Activated T-helper 2 cell treated with anti-CD3 and anti-CD28 coated beads, Interferon-gamma antibody, Interleukin-2, Interleukin-4, amounts not matched to agents 10 μg/mL and 5 μg/mL and 100 μg/mL, durations not matched to agents 14 hours and 24 hours and 36 hours (primary cell): ENCODE measurements around the gene PGA5. TPM values are rescaled to one million over a fixed set of nuclear protein-coding genes. Genes with fewer than 3 reads are reported as not detected.

Source experiments
- DNase-seq: peaks from one replicate; pipeline ENCODE4 v3.0.0; 2021; ENCODE audit warnings: low spot score
- H3K27ac Mint-ChIP-seq: one replicate; pipeline ENCODE4 v1.8.0; 2021; ENCODE audit warnings: mixed read lengths
- H3K27me3 Mint-ChIP-seq: one replicate; pipeline ENCODE4 v1.8.0; 2021; ENCODE audit warnings: low read depth, mixed read lengths
- H3K36me3 Mint-ChIP-seq: one replicate; pipeline ENCODE4 v1.8.0; 2021; ENCODE audit warnings: low read depth, mixed read lengths
- H3K4me1 Mint-ChIP-seq: one replicate; pipeline ENCODE4 v1.8.0; 2021; ENCODE audit warnings: low read depth, mixed read lengths
- H3K4me3 Mint-ChIP-seq: one replicate; pipeline ENCODE4 v1.8.0; 2021; ENCODE audit warnings: low read depth, mild to moderate bottlenecking, moderate library complexity, mixed read lengths
- H3K9me3 Mint-ChIP-seq: one replicate; pipeline ENCODE4 v1.8.0; 2021; ENCODE audit warnings: mixed read lengths
- intact Hi-C: fragments of 100-400 bp; cut with micrococcal nuclease; formaldehyde crosslinking; loops from one replicate; pipeline ENCODE4 v1.15.1; 2023
- total RNA-seq: library from RNA; stranded (reverse); gene quantifications from 2 replicates; pipeline ENCODE4 v1.2.3, GENCODE V29; 2022

PGA5 gene
- total RNA-seq, 1 donor from 2014 or later, result not detected

DNA sequence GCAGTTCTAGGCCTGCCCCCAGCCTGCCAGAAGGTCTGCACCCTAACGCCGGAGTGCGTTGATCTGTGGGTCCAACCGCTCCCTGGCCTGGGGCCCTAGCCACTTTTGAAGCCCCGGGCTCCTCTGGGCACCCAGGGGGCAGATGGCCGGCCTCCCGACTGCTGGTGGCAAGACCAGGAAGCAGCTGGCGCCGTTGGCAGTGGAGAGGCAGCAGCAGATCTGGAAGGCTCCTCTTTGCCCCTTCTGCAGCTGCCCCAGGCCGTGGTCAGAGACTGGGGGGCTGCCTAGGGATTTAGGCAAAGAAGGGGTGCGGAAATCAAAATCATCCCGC is 54.6 kb downstream of the PGA5 start:
- Mint-ChIP-seq H3K9me3 (no peaks in the 10 kb centered on the region), H3K4me3 (peak overlapping the region; percentile 70), H3K27ac (no peak overlapping the region), H3K4me1 (peaks cover 30% of the 10 kb centered on the region), H3K27me3 (peaks cover 14% of the 10 kb centered on the region), H3K36me3 (peaks cover 29% of the 10 kb centered on the region)
- DNase-seq, result no peak
- intact Hi-C loops, result no loop called here

DNA sequence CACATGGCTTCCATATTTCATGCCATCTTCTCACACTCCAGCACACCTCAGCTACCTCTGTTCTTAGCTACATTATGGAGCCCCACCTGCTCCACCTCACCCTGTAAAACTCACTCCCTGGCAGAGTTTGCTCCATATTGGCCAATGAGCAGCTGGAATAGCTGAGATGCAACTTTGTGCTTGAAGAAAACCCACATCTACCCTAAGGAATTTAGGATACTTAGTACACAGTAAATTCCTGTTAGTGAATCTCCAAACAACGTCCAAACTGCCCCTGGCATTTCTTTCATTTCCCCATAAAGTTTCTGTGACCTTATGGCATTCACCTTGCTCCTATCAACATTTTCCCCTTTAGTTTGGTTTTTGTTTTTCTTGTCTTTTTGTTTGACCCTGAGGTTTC is 56.4 kb downstream of the PGA5 start:
- intact Hi-C loops, result no loop called here
- DNase-seq, result no peak
- Mint-ChIP-seq H3K9me3 (no peaks in the 10 kb centered on the region), H3K36me3 (peaks cover 47% of the 10 kb centered on the region), H3K27me3 (peaks cover 12% of the 10 kb centered on the region), H3K4me3 (peak overlapping the region; percentile 0), H3K27ac (peak overlapping the region; percentile 8), H3K4me1 (peaks cover 30% of the 10 kb centered on the region)

DNA sequence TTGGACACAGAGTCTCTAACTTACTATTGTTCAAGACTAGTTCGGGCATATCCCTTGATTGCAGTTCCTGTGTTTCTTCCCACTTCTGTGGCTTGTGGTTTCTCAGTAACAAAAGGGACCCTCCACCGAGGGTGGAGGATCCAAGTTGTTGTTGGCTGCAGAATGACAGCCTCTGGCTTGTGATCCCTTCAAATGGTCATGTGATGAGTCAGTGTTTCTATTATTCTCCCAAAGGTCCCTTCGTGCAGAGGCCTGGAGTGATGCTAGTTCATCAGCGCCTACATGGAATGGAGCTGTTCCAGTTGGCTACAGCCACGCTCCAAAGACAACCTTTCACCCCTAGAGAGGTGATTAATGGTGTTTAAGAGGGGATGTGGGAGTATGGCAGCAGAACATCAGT is 56.8 kb downstream of the PGA5 start:
- Mint-ChIP-seq H3K36me3 (peaks cover 51% of the 10 kb centered on the region), H3K27me3 (peaks cover 9% of the 10 kb centered on the region), H3K4me1 (peaks cover 30% of the 10 kb centered on the region), H3K9me3 (no peaks in the 10 kb centered on the region), H3K4me3 (peak overlapping the region; percentile 0), H3K27ac (peak overlapping the region; percentile 8)
- no peak for DNase-seq
- intact Hi-C loops, result no loop called here

DNA sequence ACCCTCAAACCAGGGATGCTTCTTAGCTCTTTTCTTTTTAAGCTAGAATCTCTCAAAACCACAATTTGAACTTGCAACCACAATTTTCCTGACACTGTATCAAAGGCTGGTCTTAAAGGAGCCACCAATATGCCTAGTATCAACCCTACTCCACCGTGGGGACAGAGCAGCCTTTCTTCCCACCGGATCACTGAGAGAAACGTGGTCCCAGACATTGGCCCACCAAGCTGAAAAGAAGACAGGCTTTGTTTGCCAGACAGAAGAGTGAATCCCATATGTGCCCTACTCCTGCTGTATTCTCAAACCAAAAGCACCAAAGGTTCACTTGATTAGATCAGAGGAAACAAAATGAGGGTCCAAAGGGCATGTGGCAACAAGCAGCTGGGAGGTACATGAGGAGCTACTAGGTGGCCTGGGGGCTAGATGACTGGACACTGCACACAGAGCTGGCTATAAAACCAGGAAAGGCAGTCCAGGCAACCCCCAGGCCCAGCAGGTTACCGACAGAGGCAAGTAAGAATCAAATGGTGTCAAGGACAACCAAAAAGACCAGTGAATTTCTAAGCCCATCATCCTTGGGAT is 57.8 kb downstream of the PGA5 start:
- Mint-ChIP-seq H3K27me3 (peaks cover 2% of the 10 kb centered on the region), H3K9me3 (no peaks in the 10 kb centered on the region), H3K4me3 (no peak overlapping the region), H3K27ac (peak overlapping the region; percentile 35), H3K4me1 (peaks cover 25% of the 10 kb centered on the region), H3K36me3 (peaks cover 59% of the 10 kb centered on the region)
- intact Hi-C loops, result no loop called here
- DNase-seq, result no peak

Other genes with a start within 250 kb of the PGA5 start
- 395 and 399 TPM in 2 replicates for gene CD5, start 138.7 kb upstream of the PGA5 start, total RNA-seq
- 10.6 and 12.5 TPM in 2 replicates for gene VPS37C, start 79.7 kb upstream of the PGA5 start, total RNA-seq
- not detected in 2 replicates for gene PGA3, start 37.7 kb upstream of the PGA5 start, total RNA-seq
- not detected in 2 replicates for gene PGA4, start 18.8 kb upstream of the PGA5 start, total RNA-seq
- 8.1 and 10.1 TPM in 2 replicates for gene VWCE, start 54.1 kb downstream of the PGA5 start, total RNA-seq
- 260 and 264 TPM in 2 replicates for gene DDB1, start 91.9 kb downstream of the PGA5 start, total RNA-seq
- 72.8 and 78.3 TPM in 2 replicates for gene TKFC, start 92.1 kb downstream of the PGA5 start, total RNA-seq
- gene CYB561A3, start 120.7 kb downstream of the PGA5 start, total RNA-seq, result 32.9 and 34.1 TPM in 2 replicates
- gene TMEM138, start 121.2 kb downstream of the PGA5 start, total RNA-seq, result 52.3 and 54.5 TPM in 2 replicates
- gene TMEM216, start 151.4 kb downstream of the PGA5 start, total RNA-seq, result 18.5 and 20.5 TPM in 2 replicates
- 123 and 135 TPM in 2 replicates for gene CPSF7, start 188.8 kb downstream of the PGA5 start, total RNA-seq
- gene SDHAF2, start 188.9 kb downstream of the PGA5 start, total RNA-seq, result 41.6 and 46.4 TPM in 2 replicates